ENCODE data around the gene ZNF862.

ZNF862 gene

DNA sequence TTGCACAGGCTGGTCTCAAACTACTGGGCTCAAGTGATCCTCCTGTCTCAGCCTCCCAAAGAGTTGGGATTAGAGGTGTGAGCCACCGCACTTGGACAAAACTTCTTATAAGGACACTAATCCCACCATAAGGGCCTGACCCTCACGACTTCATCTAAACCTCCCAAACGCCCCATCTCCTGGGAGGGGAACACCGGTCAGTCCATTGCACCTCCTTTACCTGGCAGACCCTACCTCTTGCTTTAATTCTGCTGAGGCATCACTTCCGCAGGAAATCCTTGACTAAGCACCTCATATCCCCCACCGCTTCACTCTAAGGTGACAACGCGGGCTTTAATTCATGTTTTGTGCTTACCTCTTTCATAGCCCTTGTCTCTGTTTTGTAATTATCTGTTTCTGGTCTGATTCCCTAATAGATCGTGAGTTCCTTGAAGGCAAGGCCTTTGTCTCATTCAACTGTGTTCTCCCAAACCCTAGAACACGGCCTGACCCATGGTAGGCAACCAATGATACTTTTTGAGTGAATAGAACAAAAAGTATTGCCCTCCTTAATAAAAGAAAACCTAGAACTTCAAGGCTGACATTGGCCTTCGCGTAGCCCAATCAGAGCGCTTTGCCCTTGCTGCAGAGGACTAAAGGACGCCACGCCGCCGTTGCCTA, 481 bp upstream of the ZNF862 start:
- H3K9ac ChIP-seq (ENCODE audit: low read length): no peak overlapping the region
- H2BK5ac ChIP-seq (ENCODE audit: low read length): no peak overlapping the region

DNA sequence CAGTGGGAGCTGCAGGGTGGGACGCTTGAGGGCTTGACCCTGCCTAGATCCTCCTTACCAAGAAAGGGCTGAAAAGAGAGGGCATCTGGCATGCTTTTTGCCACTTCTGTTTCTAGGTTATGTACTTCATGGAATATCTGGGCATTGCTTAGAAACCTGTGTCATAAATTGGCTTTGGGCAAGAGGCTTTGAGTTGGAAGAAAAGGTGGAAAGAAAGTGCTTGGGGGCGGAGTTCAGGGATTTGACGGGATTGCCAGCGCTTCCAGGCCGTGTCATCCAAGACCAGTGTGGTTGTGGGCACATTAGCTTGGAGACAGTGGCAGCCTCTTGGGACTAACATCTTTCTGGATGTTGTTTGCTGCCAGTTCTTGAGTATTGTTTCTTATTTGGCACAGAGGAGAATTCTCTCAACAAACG, 825 bp downstream of the ZNF862 start:
- Histone ChIP-seq H3K27ac (ENCODE audit: low read depth, low read length) (no peak overlapping the region), H3K27me3 (ENCODE audit: insufficient read depth, low read length, poor library complexity) (peaks cover 3% of the 10 kb centered on the region), H3K79me1 (ENCODE audit: low read length) (no peaks in the 10 kb centered on the region), H3K79me2 (ENCODE audit: control insufficient read depth, insufficient read depth, low read length) (no peaks in the 10 kb centered on the region), H3K9ac (ENCODE audit: low read length) (peak overlapping the region; percentile 75), H2BK15ac (replicated peaks; ENCODE audit: low read depth) (no peak overlapping the region), H3K18ac (ENCODE audit: low read length) (no peak overlapping the region), H3K36me3 (ENCODE audit: control insufficient read depth, insufficient read depth, low read length) (no peaks in the 10 kb centered on the region), H3K23ac (ENCODE audit: low read length) (peak overlapping the region; percentile 15), H4K5ac (ENCODE audit: low read length) (no peak overlapping the region), H3K4me2 (ENCODE audit: low read length) (peak overlapping the region; percentile 84), H3K4ac (ENCODE audit: low read depth, low read length) (no peak overlapping the region), H4K8ac (ENCODE audit: low read depth, low read length) (no peak overlapping the region), H2AK5ac (ENCODE audit: low read length) (no peak overlapping the region), H3K4me1 (ENCODE audit: control insufficient read depth, low read depth, low read length) (no peaks in the 10 kb centered on the region), H2BK5ac (ENCODE audit: low read length) (no peak overlapping the region), H3K56ac (ENCODE audit: low read length) (peak overlapping the region; percentile 87), H3K4me3 (ENCODE audit: low read length) (peak overlapping the region; percentile 70), H2BK120ac (ENCODE audit: low read depth, low read length) (no peak overlapping the region)
- WGBS (ENCODE audit: extremely low coverage, insufficient coverage, low lambda C conversion rate): no CpG with 5 or more reads among the region's 6 CpGs
- DNase-seq: peak; percentile 33

More for the DNA sequence above, 481 bp upstream of the ZNF862 start:
- no peak overlapping the region for H3K4me3 ChIP-seq (ENCODE audit: low read length)
- H3K4me2 ChIP-seq (ENCODE audit: low read length): no peak overlapping the region
- no CpG with 5 or more reads among the region's 17 CpGs for WGBS (ENCODE audit: extremely low coverage, insufficient coverage, low lambda C conversion rate)
- no peaks in the 10 kb centered on the region for H3K79me2 ChIP-seq (ENCODE audit: control insufficient read depth, insufficient read depth, low read length)
- no peaks in the 10 kb centered on the region for H3K4me1 ChIP-seq (ENCODE audit: control insufficient read depth, low read depth, low read length)
- H3K79me1 ChIP-seq (ENCODE audit: low read length): no peaks in the 10 kb centered on the region
- H3K23ac ChIP-seq (ENCODE audit: low read length): no peak overlapping the region
- H3K18ac ChIP-seq (ENCODE audit: low read length): no peak overlapping the region
- H4K5ac ChIP-seq (ENCODE audit: low read length): no peak overlapping the region
- H3K27me3 ChIP-seq (ENCODE audit: insufficient read depth, low read length, poor library complexity): peaks cover 3% of the 10 kb centered on the region
- no peak for DNase-seq
- no peak overlapping the region for H3K56ac ChIP-seq (ENCODE audit: low read length)
- no peak overlapping the region for H2BK120ac ChIP-seq (ENCODE audit: low read depth, low read length)
- H2BK15ac ChIP-seq (replicated peaks; ENCODE audit: low read depth): no peak overlapping the region
- no peak overlapping the region for H4K8ac ChIP-seq (ENCODE audit: low read depth, low read length)
- no peak overlapping the region for H3K4ac ChIP-seq (ENCODE audit: low read depth, low read length)
- H3K36me3 ChIP-seq (ENCODE audit: control insufficient read depth, insufficient read depth, low read length): no peaks in the 10 kb centered on the region
- H2AK5ac ChIP-seq (ENCODE audit: low read length): no peak overlapping the region
- H3K27ac ChIP-seq (ENCODE audit: low read depth, low read length): no peak overlapping the region

- Histone ChIP-seq H3K4ac (ENCODE audit: low read depth, low read length) (no peak overlapping the region), H2BK120ac (ENCODE audit: low read depth, low read length) (no peak overlapping the region), H3K4me1 (ENCODE audit: control insufficient read depth, low read depth, low read length) (no peaks in the 10 kb centered on the region), H3K27me3 (ENCODE audit: insufficient read depth, low read length, poor library complexity) (peaks cover 3% of the 10 kb centered on the region), H3K79me1 (ENCODE audit: low read length) (no peaks in the 10 kb centered on the region), H3K79me2 (ENCODE audit: control insufficient read depth, insufficient read depth, low read length) (no peaks in the 10 kb centered on the region), H4K8ac (ENCODE audit: low read depth, low read length) (no peak overlapping the region), H3K4me2 (ENCODE audit: low read length) (no peak overlapping the region), H4K5ac (ENCODE audit: low read length) (no peak overlapping the region), H3K4me3 (ENCODE audit: low read length) (no peak overlapping the region), H2AK5ac (ENCODE audit: low read length) (no peak overlapping the region), H2BK5ac (ENCODE audit: low read length) (no peak overlapping the region), H3K56ac (ENCODE audit: low read length) (no peak overlapping the region), H3K9ac (ENCODE audit: low read length) (no peak overlapping the region), H2BK15ac (replicated peaks; ENCODE audit: low read depth) (no peak overlapping the region), H3K18ac (ENCODE audit: low read length) (no peak overlapping the region), H3K27ac (ENCODE audit: low read depth, low read length) (no peak overlapping the region), H3K36me3 (ENCODE audit: control insufficient read depth, insufficient read depth, low read length) (no peaks in the 10 kb centered on the region), H3K23ac (ENCODE audit: low read length) (no peak overlapping the region)
- DNase-seq: no peak
- no CpG with 5 or more reads among the region's 5 CpGs for WGBS (ENCODE audit: extremely low coverage, insufficient coverage, low lambda C conversion rate)
Observed at GRCh38 chr7:149839933-149840332, 1.8 kb downstream of the ZNF862 start.

GRCh38 chr7:149843566-149843965, 5.4 kb downstream of the ZNF862 start:
- Histone ChIP-seq H3K4me1 (ENCODE audit: control insufficient read depth, low read depth, low read length) (no peaks in the 10 kb centered on the region), H3K9ac (ENCODE audit: low read length) (no peak overlapping the region), H2BK15ac (replicated peaks; ENCODE audit: low read depth) (no peak overlapping the region), H3K27me3 (ENCODE audit: insufficient read depth, low read length, poor library complexity) (peaks cover 3% of the 10 kb centered on the region), H3K79me2 (ENCODE audit: control insufficient read depth, insufficient read depth, low read length) (no peaks in the 10 kb centered on the region), H3K23ac (ENCODE audit: low read length) (no peak overlapping the region), H2AK5ac (ENCODE audit: low read length) (no peak overlapping the region), H3K4me2 (ENCODE audit: low read length) (no peak overlapping the region), H4K5ac (ENCODE audit: low read length) (no peak overlapping the region), H3K4me3 (ENCODE audit: low read length) (no peak overlapping the region), H3K18ac (ENCODE audit: low read length) (no peak overlapping the region), H3K27ac (ENCODE audit: low read depth, low read length) (no peak overlapping the region), H3K56ac (ENCODE audit: low read length) (no peak overlapping the region), H3K36me3 (ENCODE audit: control insufficient read depth, insufficient read depth, low read length) (no peaks in the 10 kb centered on the region), H3K79me1 (ENCODE audit: low read length) (no peaks in the 10 kb centered on the region), H2BK5ac (ENCODE audit: low read length) (no peak overlapping the region), H4K8ac (ENCODE audit: low read depth, low read length) (no peak overlapping the region), H3K4ac (ENCODE audit: low read depth, low read length) (no peak overlapping the region), H2BK120ac (ENCODE audit: low read depth, low read length) (no peak overlapping the region)
- no peak for DNase-seq
- no CpG with 5 or more reads among the region's 9 CpGs for WGBS (ENCODE audit: extremely low coverage, insufficient coverage, low lambda C conversion rate)

GRCh38 chr7:149844445-149844844, 6.3 kb downstream of the ZNF862 start:
- no peak overlapping the region for H4K8ac ChIP-seq (ENCODE audit: low read depth, low read length)

More at GRCh38 chr7:149844445-149844844, 6.3 kb downstream of the ZNF862 start:
- Histone ChIP-seq H2BK15ac (replicated peaks; ENCODE audit: low read depth) (no peak overlapping the region), H3K4me1 (ENCODE audit: control insufficient read depth, low read depth, low read length) (no peaks in the 10 kb centered on the region), H3K79me1 (ENCODE audit: low read length) (no peaks in the 10 kb centered on the region), H2AK5ac (ENCODE audit: low read length) (no peak overlapping the region), H2BK120ac (ENCODE audit: low read depth, low read length) (no peak overlapping the region), H3K4me2 (ENCODE audit: low read length) (no peak overlapping the region), H3K4ac (ENCODE audit: low read depth, low read length) (no peak overlapping the region), H2BK5ac (ENCODE audit: low read length) (no peak overlapping the region), H3K4me3 (ENCODE audit: low read length) (no peak overlapping the region), H4K5ac (ENCODE audit: low read length) (no peak overlapping the region), H3K79me2 (ENCODE audit: control insufficient read depth, insufficient read depth, low read length) (no peaks in the 10 kb centered on the region), H3K18ac (ENCODE audit: low read length) (no peak overlapping the region), H3K9ac (ENCODE audit: low read length) (no peak overlapping the region), H3K36me3 (ENCODE audit: control insufficient read depth, insufficient read depth, low read length) (no peaks in the 10 kb centered on the region), H3K56ac (ENCODE audit: low read length) (no peak overlapping the region), H3K27me3 (ENCODE audit: insufficient read depth, low read length, poor library complexity) (peaks cover 3% of the 10 kb centered on the region), H3K27ac (ENCODE audit: low read depth, low read length) (no peak overlapping the region), H3K23ac (ENCODE audit: low read length) (no peak overlapping the region)
- DNase-seq: no peak
- no CpG with 5 or more reads among the region's 6 CpGs for WGBS (ENCODE audit: extremely low coverage, insufficient coverage, low lambda C conversion rate)

Measured in mesendoderm (in vitro differentiated cells).